HCT116 (cell line): ENCODE data around the gene TDO2. TPM values are rescaled to one million over a fixed set of nuclear protein-coding genes. Genes with fewer than 3 reads are reported as not detected.

Source experiments
- ATAC-seq: fragments of 200-7000 bp; cut with Tn5 transposase; 2 replicates; pipeline ENCODE4 v1.9.1; 2020; ENCODE audit warnings: mild to moderate bottlenecking, moderate library complexity
- BruUV-seq: library from RNA; stranded (reverse); fragments of 400-500 nt; replicated peaks from 2 replicates; lab custom pipeline; 2021; lab: Mats Ljungman, UMichigan
- CTCF ChIA-PET: fragments of 300-600 bp; sonication (Branson Sonifier 250); formaldehyde crosslinking; loops from one replicate; lab custom pipeline; 2021; ENCODE audit warnings: antibody characterized with exemption; lab: Charles Lee
- POLR2A ChIA-PET: fragments of 300-600, 350-600 bp; sonication (Branson Sonifier 250); formaldehyde crosslinking; loops from one replicate; lab custom pipeline; 2021; ENCODE audit warnings: antibody characterized with exemption; lab: Charles Lee
- RAD21 ChIA-PET, 2 experiments: fragments of 300-600 bp; sonication (Branson Sonifier 250); formaldehyde crosslinking; loops; one replicate each; lab custom pipeline; 2023; ENCODE audit warnings: low total read pairs in 2 of 2; ENCODE audit not compliant: uncharacterized antibody in 2 of 2, unreplicated experiment in 2 of 2, low non-redundant PET in 1 of 2; lab: Charles Lee
- DNase-seq: peaks from one replicate; pipeline ENCODE4 v3.0.0-alpha.2; 2010; ENCODE audit warnings: low read depth, low spot score
- H2AFZ ChIP-seq: fragments of 200-600 bp; shearing (Covaris generic), sonication (generic); 2 replicates; pipeline ENCODE4 v1.6.1; 2017; ENCODE audit warnings: low read depth, mixed run types, mixed read lengths, antibody characterized with exemption, low read length; ENCODE audit not compliant: poor library complexity, severe bottlenecking
- H3K27ac ChIP-seq: 2 replicates; pipeline ENCODE4 v1.5.1; 2012; ENCODE audit warnings: low read depth, low read length
- H3K27me3 ChIP-seq: fragments of 200-600 bp; sonication (generic); 2 replicates; pipeline ENCODE4 v1.6.1; 2016; ENCODE audit warnings: mixed run types, low read length, mixed read lengths; ENCODE audit not compliant: insufficient read depth
- H3K36me3 ChIP-seq, 2 experiments: fragments of 200-500 bp in 1 of 2; fragments of 200-600 bp in 1 of 2; sonication (Bioruptor generic) in 1 of 2; sonication (generic) in 1 of 2; 2 replicates each; pipeline versions ENCODE4 v1.5.1 to v1.6.1; 2014 to 2016; ENCODE audit warnings: low read length in 2 of 2, inconsistent platforms in 1 of 2, mixed read lengths in 1 of 2, mixed run types in 1 of 2; ENCODE audit not compliant: insufficient read depth in 2 of 2, control insufficient read depth in 1 of 2
- H3K4me1 ChIP-seq, 2 experiments: fragments of 200-600 bp in 1 of 2; sonication (generic) in 1 of 2; 2 replicates each; pipeline versions ENCODE4 v1.5.1 to v1.6.1; 2012 to 2017; ENCODE audit warnings: low read length in 2 of 2, inconsistent platforms in 1 of 2, mild to moderate bottlenecking in 1 of 2, mixed read lengths in 1 of 2, mixed run types in 1 of 2, moderate library complexity in 1 of 2; ENCODE audit not compliant: insufficient read depth in 2 of 2, control insufficient read depth in 1 of 2
- H3K4me2 ChIP-seq: fragments of 200-600 bp; sonication (generic); 2 replicates; pipeline ENCODE4 v1.6.1; 2017; ENCODE audit warnings: mixed run types, low read length, mixed read lengths
- H3K4me3 ChIP-seq, 2 experiments: fragments of 200-600 bp in 1 of 2; sonication (generic) in 1 of 2; replicated peaks in 1 of 2; 2 replicates each; pipeline ENCODE4 v1.5.1; 2011 to 2016; ENCODE audit warnings: low read length in 2 of 2, control low read depth in 1 of 2, low read depth in 1 of 2, mild to moderate bottlenecking in 1 of 2, mixed read lengths in 1 of 2, mixed run types in 1 of 2
- H3K79me2 ChIP-seq: fragments of 200-600 bp; sonication (generic); 2 replicates; pipeline ENCODE4 v1.6.1; 2017; ENCODE audit warnings: mild to moderate bottlenecking, mixed run types, low read length, moderate library complexity, mixed read lengths; ENCODE audit not compliant: insufficient read depth
- H3K9ac ChIP-seq: fragments of 200-600 bp; sonication (generic); 2 replicates; pipeline ENCODE4 v1.6.1; 2016; ENCODE audit warnings: low read length, mixed read lengths
- H3K9me2 ChIP-seq: fragments of 200-600 bp; sonication (generic), shearing (Covaris generic); 2 replicates; pipeline ENCODE4 v1.6.1; 2017; ENCODE audit warnings: mixed run types, mild to moderate bottlenecking, moderate library complexity; ENCODE audit not compliant: insufficient read depth
- H3K9me3 ChIP-seq, 2 experiments: fragments of 200-500 bp in 1 of 2; fragments of 200-600 bp in 1 of 2; sonication (Bioruptor generic) in 1 of 2; sonication (generic) in 1 of 2; 2 replicates each; pipeline ENCODE4 v1.6.1; 2014 to 2017; ENCODE audit warnings: low read length in 2 of 2, mixed read lengths in 2 of 2, inconsistent platforms in 1 of 2, low read depth in 1 of 2, mild to moderate bottlenecking in 1 of 2, mixed run types in 1 of 2, moderate library complexity in 1 of 2; ENCODE audit not compliant: control insufficient read depth in 1 of 2, insufficient read depth in 1 of 2
- H4K20me1 ChIP-seq: fragments of 200-600 bp; sonication (generic), shearing (Covaris generic); 2 replicates; pipeline ENCODE4 v1.6.1; 2017; ENCODE audit warnings: mixed run types, mild to moderate bottlenecking, moderate library complexity; ENCODE audit not compliant: insufficient read depth
- CEBPB ChIP-seq: IDR thresholded peaks from 2 replicates; pipeline ENCODE4 v1.6.1; 2012; ENCODE audit warnings: low read depth
- CTCF ChIP-seq, 3 experiments: fragments of 200-600 bp in 1 of 3; sonication (generic) in 1 of 3; IDR thresholded peaks in 2 of 3; conservative IDR thresholded peaks in 1 of 3; 2 replicates each; pipeline ENCODE4 v1.5.1; 2012 to 2017; ENCODE audit warnings: low read depth in 2 of 3, low read length in 2 of 3, antibody characterized with exemption in 1 of 3, borderline replicate concordance in 1 of 3, control low read depth in 1 of 3, mild to moderate bottlenecking in 1 of 3, mixed read lengths in 1 of 3, mixed run types in 1 of 3, moderate library complexity in 1 of 3; ENCODE audit not compliant: insufficient read depth in 1 of 3
- EGR1 ChIP-seq: IDR thresholded peaks from 2 replicates; pipeline ENCODE4 v1.6.1; 2012; ENCODE audit warnings: low read depth
- ELF1 ChIP-seq: IDR thresholded peaks from 2 replicates; pipeline ENCODE4 v1.6.1; 2012; ENCODE audit warnings: low read depth, borderline replicate concordance
- EZH2phosphoT487 ChIP-seq: fragments of 200-600 bp; IDR thresholded peaks from 2 replicates; pipeline ENCODE4 v1.6.1; 2018; ENCODE audit warnings: antibody characterized with exemption, borderline replicate concordance
- FOSL1 ChIP-seq: IDR thresholded peaks from 2 replicates; pipeline ENCODE4 v1.6.1; 2012; ENCODE audit warnings: low read depth
- JUND ChIP-seq: IDR thresholded peaks from 2 replicates; pipeline ENCODE4 v1.6.1; 2012
- RAD21 ChIP-seq: IDR thresholded peaks from 2 replicates; pipeline ENCODE4 v1.6.1; 2012; ENCODE audit warnings: low read depth, mild to moderate bottlenecking
- SIN3A ChIP-seq: IDR thresholded peaks from 2 replicates; pipeline ENCODE4 v1.6.1; 2012; ENCODE audit warnings: low read depth
- SP1 ChIP-seq: IDR thresholded peaks from 2 replicates; pipeline ENCODE4 v1.6.1; 2012; ENCODE audit warnings: low read depth
- SRF ChIP-seq: IDR thresholded peaks from 2 replicates; pipeline ENCODE4 v1.6.1; 2012; ENCODE audit warnings: low read depth
- intact Hi-C: fragments of 100-400 bp; cut with micrococcal nuclease; formaldehyde crosslinking; loops from 2 replicates; pipeline ENCODE4 v1.10.0; 2022
- total RNA-seq: library from RNA; stranded (reverse); gene quantifications from one replicate; pipeline ENCODE4 v1.2.1, GENCODE V29; 2021; ENCODE audit not compliant: unreplicated experiment
- TF ChIP-seq, protein P1 (sequence below): IDR thresholded peaks from 2 replicates; pipeline ENCODE4 v1.6.1; 2012
- TF ChIP-seq, protein P2 (sequence below): IDR thresholded peaks from 2 replicates; pipeline ENCODE4 v1.6.1; 2012; ENCODE audit warnings: low read depth

Gene TDO2
- total RNA-seq, 1 experiment from 2014 or later: 0.27 TPM

DNA sequence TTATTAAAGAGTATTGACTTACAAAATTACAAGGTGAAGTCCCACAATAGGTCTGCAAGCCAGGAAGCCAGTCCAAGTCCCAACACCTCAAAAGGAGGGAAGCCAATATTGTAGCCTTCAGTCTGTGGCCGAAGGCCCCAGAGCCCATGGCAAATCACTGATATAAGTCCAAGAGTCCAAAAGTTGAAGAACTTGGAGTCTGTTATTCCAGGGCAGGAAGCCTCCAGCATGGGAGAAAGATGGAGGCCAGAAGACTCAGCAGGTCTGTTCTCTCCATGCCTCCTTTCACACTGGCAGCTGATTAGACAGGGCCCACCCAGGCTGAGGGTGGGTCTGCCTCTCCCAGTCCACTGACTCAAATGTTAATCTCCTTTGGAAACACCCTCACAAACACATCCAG, 18.1 kb downstream of the TDO2 start:
- Histone ChIP-seq H3K9me3 (no peaks in the 10 kb centered on the region), H4K20me1 (no peaks in the 10 kb centered on the region), H3K4me1 (no peaks in the 10 kb centered on the region), H3K27me3 (no peaks in the 10 kb centered on the region), H3K27ac (no peak overlapping the region), H2AFZ (no peak overlapping the region), H3K9me2 (no peaks in the 10 kb centered on the region), H3K9ac (no peak overlapping the region), H3K36me3 (no peaks in the 10 kb centered on the region), H3K79me2 (no peaks in the 10 kb centered on the region), H3K4me2 (no peak overlapping the region), H3K4me3 (no peak overlapping the region)
- no peak for ATAC-seq
- ChIA-PET RAD21 (no interaction called here), POLR2A (no interaction called here), CTCF (no interaction called here)
- intact Hi-C loops: no loop called here
- BruUV-seq: no TSS peak
- DNase-seq: no peak
- TF ChIP-seq EZH2phosphoT487 (no peak), JUND (no peak), ELF1 (no peak), EGR1 (no peak), SP1 (no peak), SRF (no peak), RAD21 (no peak), FOSL1 (no peak), SIN3A (no peak), CEBPB (no peak), CTCF (IDR thresholded peaks at IDR 0.05 in 2 of 3, conservative IDR thresholded peaks at IDR 0.05 in 1 of 3; ENCODE audit: borderline replicate concordance in 1 of 3, insufficient read depth in 1 of 3, low read depth in 2 of 3, low read length in 2 of 3) (no peak)
- TF ChIP-seq, protein P1, sequence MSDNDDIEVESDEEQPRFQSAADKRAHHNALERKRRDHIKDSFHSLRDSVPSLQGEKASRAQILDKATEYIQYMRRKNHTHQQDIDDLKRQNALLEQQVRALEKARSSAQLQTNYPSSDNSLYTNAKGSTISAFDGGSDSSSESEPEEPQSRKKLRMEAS: no peak
- TF ChIP-seq, protein P2, sequence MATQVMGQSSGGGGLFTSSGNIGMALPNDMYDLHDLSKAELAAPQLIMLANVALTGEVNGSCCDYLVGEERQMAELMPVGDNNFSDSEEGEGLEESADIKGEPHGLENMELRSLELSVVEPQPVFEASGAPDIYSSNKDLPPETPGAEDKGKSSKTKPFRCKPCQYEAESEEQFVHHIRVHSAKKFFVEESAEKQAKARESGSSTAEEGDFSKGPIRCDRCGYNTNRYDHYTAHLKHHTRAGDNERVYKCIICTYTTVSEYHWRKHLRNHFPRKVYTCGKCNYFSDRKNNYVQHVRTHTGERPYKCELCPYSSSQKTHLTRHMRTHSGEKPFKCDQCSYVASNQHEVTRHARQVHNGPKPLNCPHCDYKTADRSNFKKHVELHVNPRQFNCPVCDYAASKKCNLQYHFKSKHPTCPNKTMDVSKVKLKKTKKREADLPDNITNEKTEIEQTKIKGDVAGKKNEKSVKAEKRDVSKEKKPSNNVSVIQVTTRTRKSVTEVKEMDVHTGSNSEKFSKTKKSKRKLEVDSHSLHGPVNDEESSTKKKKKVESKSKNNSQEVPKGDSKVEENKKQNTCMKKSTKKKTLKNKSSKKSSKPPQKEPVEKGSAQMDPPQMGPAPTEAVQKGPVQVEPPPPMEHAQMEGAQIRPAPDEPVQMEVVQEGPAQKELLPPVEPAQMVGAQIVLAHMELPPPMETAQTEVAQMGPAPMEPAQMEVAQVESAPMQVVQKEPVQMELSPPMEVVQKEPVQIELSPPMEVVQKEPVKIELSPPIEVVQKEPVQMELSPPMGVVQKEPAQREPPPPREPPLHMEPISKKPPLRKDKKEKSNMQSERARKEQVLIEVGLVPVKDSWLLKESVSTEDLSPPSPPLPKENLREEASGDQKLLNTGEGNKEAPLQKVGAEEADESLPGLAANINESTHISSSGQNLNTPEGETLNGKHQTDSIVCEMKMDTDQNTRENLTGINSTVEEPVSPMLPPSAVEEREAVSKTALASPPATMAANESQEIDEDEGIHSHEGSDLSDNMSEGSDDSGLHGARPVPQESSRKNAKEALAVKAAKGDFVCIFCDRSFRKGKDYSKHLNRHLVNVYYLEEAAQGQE: no peak
- TF ChIP-seq, all 23 proteins: peak for 0
